Measurements from ENCODE around the gene HS3ST5.

HS3ST5 gene

DNA sequence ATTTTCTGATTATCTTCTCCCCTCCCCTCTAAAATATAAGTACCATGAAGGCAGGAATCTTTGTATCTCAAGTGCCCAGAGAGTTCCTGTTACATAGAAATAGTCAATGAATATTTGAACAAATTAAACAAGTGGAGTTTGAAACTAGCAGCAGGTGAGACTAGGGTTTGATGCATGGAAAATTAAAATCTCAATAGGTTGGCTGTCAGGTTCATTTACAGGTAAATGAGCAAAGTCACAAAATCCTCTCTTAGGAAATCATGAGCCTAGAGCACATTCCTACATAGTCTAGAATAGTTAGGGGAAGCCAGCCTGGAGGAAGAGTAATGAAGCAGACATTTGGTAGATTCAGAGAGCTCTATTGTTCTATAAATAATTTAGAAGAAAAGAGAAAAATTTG, 140.4 kb downstream of the HS3ST5 start:
- H3K4me3 ChIP-seq (ENCODE audit: low read depth, low read length): no peak overlapping the region

DNA sequence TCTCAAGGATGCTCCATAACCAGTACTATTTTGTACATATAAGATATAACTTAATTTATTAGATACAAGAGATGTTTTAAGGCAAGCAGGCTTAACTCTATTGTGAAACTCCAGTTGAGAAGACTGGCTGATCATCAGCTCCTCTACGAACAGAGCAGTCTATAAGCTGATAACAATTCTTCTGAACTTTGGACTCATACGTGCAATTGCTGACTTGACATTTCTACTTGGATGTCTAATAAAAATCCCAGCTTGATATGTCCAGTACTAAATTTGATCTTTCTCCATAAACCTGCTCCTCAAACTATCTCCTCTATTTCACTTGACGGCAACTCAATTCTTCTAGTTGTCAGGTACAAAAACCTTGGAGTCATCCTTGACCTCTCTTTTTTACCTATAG, 141.9 kb downstream of the HS3ST5 start:
- no peak for TF ChIP-seq CTCF (IDR thresholded peaks at IDR 0.05; ENCODE audit: borderline replicate concordance, insufficient read depth, low read depth, low read length)
- no peak overlapping the region for H3K4me3 ChIP-seq (ENCODE audit: low read depth, low read length)

More for the DNA sequence above, 140.4 kb downstream of the HS3ST5 start:
- no peak for TF ChIP-seq CTCF (IDR thresholded peaks at IDR 0.05; ENCODE audit: borderline replicate concordance, insufficient read depth, low read depth, low read length)

DNA sequence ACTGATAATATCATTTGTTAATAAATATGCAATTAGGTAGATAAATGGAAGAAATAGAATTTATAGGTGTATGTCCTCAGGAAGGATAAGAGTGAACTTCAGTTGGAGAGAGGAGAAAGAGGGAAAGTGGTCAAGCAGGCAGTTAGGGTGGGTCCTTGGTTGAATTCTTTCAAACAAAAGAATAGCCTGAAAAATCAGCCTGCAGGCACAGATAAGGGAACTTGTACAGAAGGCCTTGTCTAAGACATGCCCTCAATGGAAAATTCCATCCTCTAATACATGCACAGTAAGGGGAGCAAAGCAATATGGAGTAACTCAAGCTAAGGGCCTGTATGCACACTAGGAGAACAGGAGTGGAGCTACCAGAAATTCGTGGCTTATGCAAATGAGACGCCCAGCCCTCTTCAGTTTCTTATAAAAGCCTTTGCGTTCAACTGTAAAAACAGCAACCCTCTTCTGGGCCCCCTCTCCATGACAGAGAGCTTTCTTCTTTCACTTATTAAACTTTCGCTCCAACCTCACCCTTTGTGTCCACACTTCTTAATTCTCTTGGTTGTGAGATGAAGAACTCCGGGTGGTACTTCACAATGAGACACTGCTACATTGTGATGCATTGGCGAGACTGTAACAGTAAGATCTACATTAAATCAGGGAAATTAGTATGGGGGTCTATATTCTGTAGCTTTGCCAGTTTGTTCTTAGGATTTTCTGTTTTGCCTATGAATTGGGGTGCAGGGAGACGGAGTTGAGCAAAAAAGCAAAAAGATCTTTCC, 147.0 kb downstream of the HS3ST5 start:
- no peak for TF ChIP-seq CTCF (IDR thresholded peaks at IDR 0.05; ENCODE audit: borderline replicate concordance, insufficient read depth, low read depth, low read length)
- no peak overlapping the region for H3K4me3 ChIP-seq (ENCODE audit: low read depth, low read length)

- no peak for TF ChIP-seq CTCF (IDR thresholded peaks at IDR 0.05; ENCODE audit: borderline replicate concordance, insufficient read depth, low read depth, low read length)
- H3K4me3 ChIP-seq (ENCODE audit: low read depth, low read length): no peak overlapping the region
Observed at GRCh38 chr6:114195027-114195365, 147.8 kb downstream of the HS3ST5 start.

DNA sequence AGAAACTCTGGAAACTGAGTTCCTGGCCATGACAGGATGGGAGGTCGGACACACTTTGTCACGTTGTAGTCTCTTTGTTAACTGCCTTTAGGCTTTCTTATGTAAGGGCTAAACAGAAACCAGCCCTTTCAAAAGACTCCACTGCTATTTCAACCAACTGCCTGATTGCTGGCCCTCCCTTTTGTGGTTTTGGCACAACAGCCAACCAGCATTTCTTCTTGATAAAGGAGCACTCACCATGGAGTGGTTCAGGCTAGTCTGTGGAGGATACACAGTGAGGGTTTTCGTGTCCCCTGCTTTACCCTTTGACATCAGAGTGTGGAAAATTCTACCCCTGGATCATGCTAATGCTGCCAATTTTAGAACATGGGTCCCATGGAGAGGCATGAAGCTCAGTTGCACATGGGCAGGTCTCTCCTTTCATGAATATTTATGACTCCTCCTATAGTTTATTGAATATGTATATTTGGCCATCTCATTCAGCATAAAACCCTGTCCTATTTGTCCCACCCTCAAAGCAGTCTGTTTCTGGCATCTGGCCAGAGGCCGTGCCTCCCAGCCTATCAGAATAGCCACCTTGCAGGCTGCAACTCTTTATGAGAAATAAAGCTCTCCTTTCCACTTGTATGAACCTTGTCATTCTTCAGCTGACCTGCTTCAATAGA, 148.3 kb downstream of the HS3ST5 start:
- TF ChIP-seq CTCF (IDR thresholded peaks at IDR 0.05; ENCODE audit: borderline replicate concordance, insufficient read depth, low read depth, low read length): no peak
- no peak overlapping the region for H3K4me3 ChIP-seq (ENCODE audit: low read depth, low read length)

- no peak overlapping the region for H3K4me3 ChIP-seq (ENCODE audit: low read depth, low read length)
- no peak for TF ChIP-seq CTCF (IDR thresholded peaks at IDR 0.05; ENCODE audit: borderline replicate concordance, insufficient read depth, low read depth, low read length)
Observed at GRCh38 chr6:114187563-114187962, 155.3 kb downstream of the HS3ST5 start.

DNA sequence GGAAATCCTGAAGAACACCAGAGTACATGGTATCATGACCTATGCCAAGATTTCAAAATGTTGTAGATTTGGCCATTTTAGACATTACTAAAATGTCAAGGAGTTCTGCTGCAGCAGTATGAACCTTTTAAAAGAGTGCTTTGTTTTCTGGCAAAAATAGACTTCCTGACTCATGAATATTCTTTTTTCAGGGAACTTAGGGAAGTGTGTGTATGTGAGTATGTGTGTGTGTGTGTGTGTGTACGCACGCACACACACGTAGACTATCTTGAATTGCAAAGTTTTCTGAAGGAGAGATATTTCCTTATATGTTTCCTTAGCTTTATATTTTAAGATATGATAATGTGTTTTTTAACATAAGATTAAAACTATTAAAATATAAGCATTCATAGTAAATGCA, 161.2 kb downstream of the HS3ST5 start:
- no peak overlapping the region for H3K4me3 ChIP-seq (ENCODE audit: low read depth, low read length)
- TF ChIP-seq CTCF (IDR thresholded peaks at IDR 0.05; ENCODE audit: borderline replicate concordance, insufficient read depth, low read depth, low read length): no peak
